22Rv1 (cell line): ENCODE results near the gene OGDH.

Experiments
- ZFX ChIP-seq: fragments of 450-650 bp; IDR thresholded peaks from 2 replicates; pipeline ENCODE4 v1.6.1; 2017; ENCODE audit warnings: antibody characterized with exemption, borderline replicate concordance
- TF ChIP-seq, protein P1 (sequence below): fragments of 450-650 bp; IDR thresholded peaks from 2 replicates; pipeline ENCODE4 v1.5.1; 2017; ENCODE audit warnings: mild to moderate bottlenecking

DNA sequence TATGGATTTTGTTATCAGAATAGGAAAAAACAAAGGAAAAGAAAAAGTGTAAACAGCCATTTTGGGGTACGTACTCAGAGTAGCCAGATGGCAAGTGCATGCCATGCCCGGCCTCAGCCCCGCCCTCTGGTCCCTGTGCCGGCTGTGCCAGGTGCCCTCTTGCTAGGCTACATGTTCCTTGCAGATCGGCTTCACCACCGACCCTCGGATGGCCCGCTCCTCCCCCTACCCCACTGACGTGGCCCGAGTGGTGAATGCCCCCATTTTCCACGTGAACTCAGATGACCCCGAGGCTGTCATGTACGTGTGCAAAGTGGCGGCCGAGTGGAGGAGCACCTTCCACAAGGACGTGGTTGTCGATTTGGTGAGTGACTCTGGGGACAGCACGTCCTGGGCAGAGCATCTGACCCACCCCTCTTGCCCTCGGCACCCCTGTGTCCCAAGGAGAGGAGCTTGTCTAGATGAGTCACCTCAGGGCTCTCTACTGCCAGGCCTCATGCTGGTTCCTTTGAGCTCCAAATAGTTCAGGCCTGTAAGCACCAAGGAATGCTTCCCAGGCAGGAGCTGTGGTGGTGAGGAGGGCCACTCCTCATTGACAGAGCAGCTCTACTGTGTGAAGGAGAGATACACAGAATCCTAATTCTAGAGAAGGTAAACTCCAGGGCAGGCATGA lies 87.3 kb downstream of the OGDH start:
- TF ChIP-seq, protein P1, sequence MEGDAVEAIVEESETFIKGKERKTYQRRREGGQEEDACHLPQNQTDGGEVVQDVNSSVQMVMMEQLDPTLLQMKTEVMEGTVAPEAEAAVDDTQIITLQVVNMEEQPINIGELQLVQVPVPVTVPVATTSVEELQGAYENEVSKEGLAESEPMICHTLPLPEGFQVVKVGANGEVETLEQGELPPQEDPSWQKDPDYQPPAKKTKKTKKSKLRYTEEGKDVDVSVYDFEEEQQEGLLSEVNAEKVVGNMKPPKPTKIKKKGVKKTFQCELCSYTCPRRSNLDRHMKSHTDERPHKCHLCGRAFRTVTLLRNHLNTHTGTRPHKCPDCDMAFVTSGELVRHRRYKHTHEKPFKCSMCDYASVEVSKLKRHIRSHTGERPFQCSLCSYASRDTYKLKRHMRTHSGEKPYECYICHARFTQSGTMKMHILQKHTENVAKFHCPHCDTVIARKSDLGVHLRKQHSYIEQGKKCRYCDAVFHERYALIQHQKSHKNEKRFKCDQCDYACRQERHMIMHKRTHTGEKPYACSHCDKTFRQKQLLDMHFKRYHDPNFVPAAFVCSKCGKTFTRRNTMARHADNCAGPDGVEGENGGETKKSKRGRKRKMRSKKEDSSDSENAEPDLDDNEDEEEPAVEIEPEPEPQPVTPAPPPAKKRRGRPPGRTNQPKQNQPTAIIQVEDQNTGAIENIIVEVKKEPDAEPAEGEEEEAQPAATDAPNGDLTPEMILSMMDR, result no peak
- no peak for TF ChIP-seq ZFX
